ENCODE results near the gene SREBF1.

DNA sequence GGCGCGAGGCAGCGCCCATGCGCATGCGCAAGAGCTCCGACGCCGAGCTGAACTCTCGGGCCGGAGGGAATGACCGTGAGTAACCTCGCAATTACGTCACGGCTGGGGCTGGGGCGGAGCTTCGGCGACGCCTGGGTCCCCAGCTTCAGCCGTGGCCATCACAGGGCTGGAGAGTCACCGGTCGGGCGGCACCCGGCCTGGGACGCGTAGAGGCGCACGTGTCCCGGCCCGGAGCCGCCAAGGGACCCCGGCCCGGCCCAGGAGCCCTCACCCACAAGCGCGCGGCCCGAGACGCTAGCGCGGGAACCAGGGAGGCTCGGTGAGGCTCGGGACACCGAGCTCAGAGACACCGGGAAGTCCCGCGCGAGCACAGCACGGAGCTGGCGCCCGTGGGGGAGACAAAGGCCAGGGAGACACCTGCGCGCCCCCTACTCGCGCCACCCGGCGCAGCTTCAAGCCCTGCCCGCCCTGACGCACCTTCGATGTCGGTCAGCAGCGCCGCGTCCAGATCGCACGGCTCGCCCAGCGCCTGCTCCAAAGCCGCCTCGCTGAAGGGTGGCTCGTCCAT is 452 bp downstream of the SREBF1 start:
- TF ChIP-seq CTCF (conservative IDR thresholded peaks at IDR 0.05; ENCODE audit: low read depth, low read length) (no peak), POLR2A (IDR thresholded peaks at IDR 0.05; ENCODE audit: low read depth, low read length) (peak; percentile 97), RAD21 (IDR thresholded peaks at IDR 0.05; ENCODE audit: low read length) (no peak), CEBPB (IDR thresholded peaks at IDR 0.05; ENCODE audit: low read depth, low read length) (peak; percentile 83), BHLHE40 (IDR thresholded peaks at IDR 0.05; ENCODE audit: low read depth, low read length) (peak; percentile 69), MXI1 (IDR thresholded peaks at IDR 0.05; ENCODE audit: borderline replicate concordance, low read depth, low read length) (no peak; the same call in 1 of the 2 replicates), RCOR1 (IDR thresholded peaks at IDR 0.05; ENCODE audit: insufficient replicate concordance, low read length) (no peak)

Data from IMR-90 (cell line).